ENCODE data around the gene MTX2.

MTX2 gene

GRCh38 chr2:176270100-176270750 is 983 bp downstream of the MTX2 start:
- peak overlapping the region; percentile 78 for H3K4me3 ChIP-seq (ENCODE audit: low read depth, low read length)
- no peak for DNase-seq (ENCODE audit: low read depth)
- TF ChIP-seq CTCF (IDR thresholded peaks at IDR 0.05; ENCODE audit: control insufficient read depth, extremely low read depth, insufficient read depth), result no peak

GRCh38 chr2:176272870-176273459 is 3.7 kb downstream of the MTX2 start:
- DNase-seq (ENCODE audit: low read depth), result no peak
- no peak for TF ChIP-seq CTCF (IDR thresholded peaks at IDR 0.05; ENCODE audit: control insufficient read depth, extremely low read depth, insufficient read depth)
- H3K4me3 ChIP-seq (ENCODE audit: low read depth, low read length), result no peak overlapping the region

- H3K4me3 ChIP-seq (ENCODE audit: low read depth, low read length), result no peak overlapping the region
- no peak for DNase-seq (ENCODE audit: low read depth)
- no peak for TF ChIP-seq CTCF (IDR thresholded peaks at IDR 0.05; ENCODE audit: control insufficient read depth, extremely low read depth, insufficient read depth)
Observed at GRCh38 chr2:176278927-176279326, 9.7 kb downstream of the MTX2 start.

GRCh38 chr2:176280156-176280555 is 10.9 kb downstream of the MTX2 start:
- H3K4me3 ChIP-seq (ENCODE audit: low read depth, low read length), result no peak overlapping the region
- DNase-seq (ENCODE audit: low read depth), result no peak
- TF ChIP-seq CTCF (IDR thresholded peaks at IDR 0.05; ENCODE audit: control insufficient read depth, extremely low read depth, insufficient read depth), result no peak

GRCh38 chr2:176280867-176281658 is 11.8 kb downstream of the MTX2 start:
- no peak overlapping the region for H3K4me3 ChIP-seq (ENCODE audit: low read depth, low read length)
- no peak for TF ChIP-seq CTCF (IDR thresholded peaks at IDR 0.05; ENCODE audit: control insufficient read depth, extremely low read depth, insufficient read depth)

GRCh38 chr2:176283291-176284068 is 14.2 kb downstream of the MTX2 start:
- TF ChIP-seq CTCF (IDR thresholded peaks at IDR 0.05; ENCODE audit: control insufficient read depth, extremely low read depth, insufficient read depth), result no peak
- no peak for DNase-seq (ENCODE audit: low read depth)
- no peak overlapping the region for H3K4me3 ChIP-seq (ENCODE audit: low read depth, low read length)

More at GRCh38 chr2:176280867-176281658, 11.8 kb downstream of the MTX2 start:
- no peak for DNase-seq (ENCODE audit: low read depth)
